Aorta (tissue), 5 donors: ENCODE measurements around the gene RUNX2. TPM values are rescaled to one million over a fixed set of nuclear protein-coding genes. Genes with fewer than 3 reads are reported as not detected.

Source experiments
- ATAC-seq: fragments of 200-7000 bp; cut with Tn5 transposase; one replicate; pipeline ENCODE4 v1.9.1; 2022; ENCODE audit warnings: moderate library complexity; ENCODE audit not compliant: low FRiP score
- DNase-seq, 2 donors: peaks; one replicate each; pipeline ENCODE4 v3.0.0-alpha.2; 2020
- H3K27ac ChIP-seq, 2 donors: one replicate each; pipeline ENCODE4 v1.5.1; 2013; ENCODE audit warnings: low read length in 2 of 2, mild to moderate bottlenecking in 2 of 2, moderate library complexity in 2 of 2, control low read depth in 1 of 2, inconsistent platforms in 1 of 2, low read depth in 1 of 2
- H3K27me3 ChIP-seq, 2 donors: one replicate each; pipeline ENCODE4 v1.6.1; 2013; ENCODE audit warnings: control low read depth in 1 of 2, low read length in 1 of 2, mild to moderate bottlenecking in 1 of 2, moderate library complexity in 1 of 2; ENCODE audit not compliant: insufficient read depth in 2 of 2, control insufficient read depth in 1 of 2
- H3K36me3 ChIP-seq, 2 donors: one replicate each; pipeline ENCODE4 v1.6.1; 2013; ENCODE audit warnings: control low read depth in 1 of 2, low read length in 1 of 2, mild to moderate bottlenecking in 1 of 2; ENCODE audit not compliant: insufficient read depth in 2 of 2, control insufficient read depth in 1 of 2
- H3K4me1 ChIP-seq, 2 donors: one replicate each; pipeline ENCODE4 v1.6.1; 2013; ENCODE audit warnings: low read length in 2 of 2, control low read depth in 1 of 2, mild to moderate bottlenecking in 1 of 2, moderate library complexity in 1 of 2; ENCODE audit not compliant: insufficient read depth in 2 of 2, control insufficient read depth in 1 of 2
- H3K4me3 ChIP-seq, 2 donors: one replicate each; pipeline ENCODE4 v1.5.1; 2013; ENCODE audit warnings: low read length in 2 of 2, control low read depth in 1 of 2, mild to moderate bottlenecking in 1 of 2
- H3K9me3 ChIP-seq: one replicate; pipeline ENCODE4 v1.6.1; 2013; ENCODE audit warnings: mild to moderate bottlenecking, low read length; ENCODE audit not compliant: control insufficient read depth
- WGBS, 2 donors: extraction: QIAGEN DNeasy Blood & Tissue Kit; methylation state at CpG; one replicate each; pipeline ENCODE4 v1.1.7; 2013; 5-methylcytosine and 5-hydroxymethylcytosine counted together
- intact Hi-C, 2 donors: fragments of 100-400 bp; cut with DNase I; formaldehyde crosslinking; loops; one replicate each; pipeline versions ENCODE4 v1.14.2 to v1.15.0; 2022
- polyA plus RNA-seq, 2 donors: library from polyadenylated mRNA; stranded (reverse); fragments of 200-250 nt; gene quantifications; one replicate each; pipeline ENCODE4 v1.2.3, GENCODE V29; 2013
- total RNA-seq, 2 donors: library from RNA; stranded (reverse); fragmentation: NEBNext Ultra II Directional; extraction: Animal tissue kit (Norgen Biotek cat#: 25700); gene quantifications; one replicate each; pipeline ENCODE4 v1.2.1, GENCODE V29; 2021
- donor health status: healthy with polysubstance abuse.
- donor health status: Bipolar disorder and iron deficiency.
- donor health status: DM: no; HTN: no; CAD: no.
- donor health status: DM: no; HTN: no; CAD: no.
- donor health status: DM: yes; HTN: yes; CAD: no.

RUNX2 gene
- total and polyA plus RNA-seq, 4 donors: 1.0 to 5.4 (median 1.9) TPM

DNA sequence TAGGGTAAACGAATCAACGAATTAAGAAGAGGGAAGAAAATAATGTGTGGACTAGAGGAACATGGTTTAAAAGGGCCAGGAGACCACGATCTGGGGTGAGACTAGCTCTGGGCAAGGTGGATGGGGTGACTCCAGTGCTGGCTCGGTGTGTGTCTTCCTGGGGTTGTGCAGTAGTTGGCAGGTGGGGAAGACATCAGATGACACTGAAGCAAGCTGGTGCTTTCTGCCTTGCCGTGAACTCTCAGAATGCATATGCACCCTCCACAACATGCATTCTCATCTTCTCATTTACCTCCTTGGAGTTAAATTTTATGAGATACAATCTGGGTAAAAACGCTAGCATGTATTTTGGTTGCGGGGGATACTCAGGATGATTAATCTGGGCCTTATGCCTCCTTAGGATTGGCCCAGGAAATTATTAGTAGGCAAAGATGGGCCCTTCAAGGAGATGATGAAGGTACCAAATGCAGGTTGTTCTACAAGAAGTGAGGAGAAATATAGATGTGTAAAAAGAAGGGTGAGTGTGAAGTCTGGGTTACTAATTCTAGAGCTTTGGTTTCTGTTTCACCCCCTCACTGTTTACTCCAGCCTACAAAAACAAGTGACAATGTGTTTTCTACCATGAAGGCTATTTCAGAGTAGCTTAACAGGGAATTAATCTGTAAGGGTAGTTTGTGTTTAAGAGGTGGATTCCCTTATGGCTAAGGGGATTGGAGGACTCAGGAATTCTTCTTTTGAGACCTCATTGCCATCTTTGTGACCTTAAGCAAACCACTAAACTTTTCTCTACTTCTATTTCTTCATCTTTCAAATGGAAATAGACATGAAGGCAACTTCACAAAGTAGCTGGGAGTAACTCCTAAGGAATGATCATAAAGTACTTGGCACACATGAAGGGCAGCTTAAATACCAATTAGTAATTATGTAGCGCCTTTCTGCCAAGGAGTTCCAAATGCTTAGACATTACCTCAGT, 120.6 kb downstream of the RUNX2 start:
- intact Hi-C loops: no loop called here
- H3K27ac ChIP-seq: no peak overlapping the region
- DNase-seq (no peak), ATAC-seq (no peak)
- no peaks in the 10 kb centered on the region for H3K27me3 ChIP-seq
- peaks cover 0 to 4% of the 10 kb centered on the region in 2 donors for H3K4me1 ChIP-seq
- 87 to 91% methylated on average over 8 of the region's 8 CpGs for WGBS, 2 donors
- no peak overlapping the region for H3K4me3 ChIP-seq
- no peaks in the 10 kb centered on the region for H3K9me3 ChIP-seq
- H3K36me3 ChIP-seq: no peaks in the 10 kb centered on the region

DNA sequence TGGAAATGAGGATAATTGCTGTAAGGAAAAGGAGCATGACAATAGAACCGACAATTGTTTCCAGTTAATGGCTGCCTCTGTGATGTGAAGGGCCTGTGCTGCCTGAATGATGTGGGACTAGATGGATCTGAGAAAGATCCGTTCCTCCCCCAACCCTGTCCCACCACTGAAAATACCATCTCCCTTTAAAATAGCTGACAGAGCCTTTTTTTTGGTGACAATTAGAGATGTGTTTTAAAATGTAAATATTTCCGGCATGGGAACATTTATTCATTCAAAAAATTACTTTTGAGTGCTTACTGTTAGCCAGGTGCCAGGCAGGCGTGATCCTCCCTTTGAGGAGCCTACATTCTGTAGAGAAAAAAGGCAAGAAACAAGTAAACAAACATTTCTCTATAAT, 122.0 kb downstream of the RUNX2 start:
- no peak for DNase-seq
- 92 to 93% methylated on average over 4 of the region's 4 CpGs for WGBS, 2 donors
- no peaks in the 10 kb centered on the region for H3K9me3 ChIP-seq
- no peaks in the 10 kb centered on the region for H3K27me3 ChIP-seq
- peaks cover 0 to 4% of the 10 kb centered on the region in 2 donors for H3K4me1 ChIP-seq
- ATAC-seq: no peak
- H3K36me3 ChIP-seq: no peaks in the 10 kb centered on the region
- intact Hi-C loops: no loop called here
- no peak overlapping the region for H3K4me3 ChIP-seq
- no peak overlapping the region for H3K27ac ChIP-seq

DNA sequence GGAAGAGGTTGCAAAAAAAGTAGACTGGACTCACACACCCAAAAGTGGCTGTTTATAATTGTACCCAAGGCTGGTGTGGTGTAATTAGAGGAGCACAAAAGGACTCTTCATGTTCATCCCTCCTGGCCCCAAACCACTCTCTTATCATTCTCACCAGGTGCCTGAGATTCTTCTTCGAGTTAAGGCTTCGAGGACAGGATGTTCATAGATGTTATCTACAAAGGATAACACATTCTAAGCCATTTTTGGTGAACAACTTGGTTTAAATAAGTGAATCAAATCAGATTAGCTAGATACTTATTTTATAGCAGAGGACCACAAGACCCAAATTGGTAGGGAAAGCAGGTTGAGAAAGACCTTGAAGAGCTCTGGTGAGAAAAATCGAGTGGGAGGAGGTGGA, 122.7 kb downstream of the RUNX2 start:
- DNase-seq: no peak
- no peak for ATAC-seq
- Histone ChIP-seq H3K4me3 (no peak overlapping the region), H3K9me3 (no peaks in the 10 kb centered on the region), H3K36me3 (no peaks in the 10 kb centered on the region), H3K4me1 (no peaks in the 10 kb centered on the region), H3K27ac (no peak overlapping the region), H3K27me3 (no peaks in the 10 kb centered on the region)
- intact Hi-C loops: no loop called here
- WGBS, 2 donors: 85 to 87% methylated on average over 3 of the region's 3 CpGs

DNA sequence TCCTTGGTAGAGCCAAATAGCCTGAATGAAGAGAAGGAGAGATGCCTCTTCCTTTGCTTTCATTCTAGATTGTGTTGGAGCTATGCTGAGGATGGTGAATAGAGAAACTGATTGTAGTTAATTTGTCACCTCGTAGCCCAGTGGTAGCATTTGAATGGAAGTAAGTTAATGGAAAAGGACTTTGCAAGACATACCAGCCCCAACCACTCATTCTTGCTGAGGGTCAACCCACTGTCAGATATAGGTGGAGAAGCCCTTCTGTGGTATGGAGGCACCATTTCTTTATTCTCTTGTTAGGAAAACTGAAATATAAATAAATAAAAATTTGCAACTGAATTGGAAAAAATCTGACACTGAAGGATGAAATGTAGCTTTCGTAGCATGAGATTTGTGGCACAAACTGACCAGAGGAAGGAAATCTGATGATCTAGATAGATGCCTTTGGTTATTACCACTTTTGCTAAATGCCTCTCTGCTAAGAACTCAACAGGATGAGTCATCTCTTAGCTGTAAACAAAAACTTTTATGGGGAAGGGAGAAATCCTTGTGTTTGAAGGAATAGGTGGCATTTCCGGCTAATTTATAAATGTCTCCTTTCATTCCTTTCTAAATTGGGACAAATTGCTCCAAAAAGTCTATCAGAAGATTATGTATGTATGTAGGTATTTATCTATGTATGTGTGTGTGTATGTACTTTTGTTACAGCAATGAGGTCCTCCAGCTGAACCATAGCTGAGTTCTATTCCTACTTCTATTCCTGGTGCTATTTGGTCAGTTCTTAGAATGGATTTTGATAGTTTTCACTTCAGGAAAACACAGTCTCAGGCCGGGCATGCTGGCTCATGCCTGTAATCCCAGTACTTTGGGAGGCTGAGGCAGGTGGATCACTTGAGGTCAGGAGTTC, 126.1 kb downstream of the RUNX2 start:
- intact Hi-C loops: no loop called here
- H3K27ac ChIP-seq: no peak overlapping the region

DNA sequence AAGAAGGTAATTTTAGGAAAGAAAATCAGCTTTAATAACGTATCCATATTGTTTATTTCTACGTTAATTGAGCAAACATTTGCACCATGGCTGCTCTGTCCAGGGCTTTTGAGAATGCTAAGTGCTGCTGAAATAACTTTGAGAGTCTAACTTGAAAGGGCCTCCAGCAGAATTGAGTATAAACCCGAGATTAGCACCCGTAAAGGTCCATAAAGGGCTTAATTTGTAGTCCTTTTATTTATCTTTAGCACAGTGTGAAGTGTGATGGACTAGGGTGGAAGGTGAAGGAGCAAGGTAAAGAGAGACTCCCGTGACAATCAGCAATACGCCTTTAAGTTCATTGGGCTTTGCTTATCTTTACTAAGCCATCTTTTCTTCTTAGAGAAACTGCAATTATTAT, 127.3 kb downstream of the RUNX2 start:
- intact Hi-C loops: no loop called here
- DNase-seq: no peak
- no peak overlapping the region for H3K4me3 ChIP-seq
- no peaks in the 10 kb centered on the region for H3K36me3 ChIP-seq
- ATAC-seq: no peak
- no peak overlapping the region for H3K27ac ChIP-seq
- no peaks in the 10 kb centered on the region for H3K4me1 ChIP-seq
- H3K27me3 ChIP-seq: no peaks in the 10 kb centered on the region
- 76 to 77% methylated on average over 6 of the region's 6 CpGs for WGBS, 2 donors
- H3K9me3 ChIP-seq: peaks cover 2% of the 10 kb centered on the region

More for the DNA sequence above, 126.1 kb downstream of the RUNX2 start:
- Histone ChIP-seq H3K27me3 (no peaks in the 10 kb centered on the region), H3K9me3 (no peaks in the 10 kb centered on the region), H3K4me3 (no peak overlapping the region), H3K4me1 (no peaks in the 10 kb centered on the region), H3K36me3 (no peaks in the 10 kb centered on the region)
- WGBS, 2 donors: 82 to 83% methylated on average over 4 of the region's 4 CpGs
- DNase-seq (no peak), ATAC-seq (no peak)

DNA sequence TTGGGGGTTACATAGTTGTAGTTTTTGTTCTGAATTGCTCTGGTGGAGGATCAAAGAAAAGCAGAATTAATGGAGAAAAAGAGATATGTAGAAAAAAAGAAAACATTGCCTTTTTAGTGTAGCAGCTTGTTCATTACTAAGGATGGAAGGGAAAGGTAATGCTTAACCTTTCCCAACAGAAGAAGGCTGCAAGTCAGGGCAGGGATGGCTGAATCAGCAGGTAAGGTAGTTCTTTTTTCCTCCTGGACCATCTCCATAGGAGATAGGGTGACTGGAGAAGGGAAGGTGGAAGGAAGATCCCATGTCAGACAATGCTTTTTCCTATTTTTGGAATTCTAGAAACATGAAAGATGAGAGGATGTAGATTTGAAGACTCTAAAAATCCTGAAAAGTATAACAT, 129.0 kb downstream of the RUNX2 start:
- ATAC-seq (no peak), DNase-seq (no peak)
- Histone ChIP-seq H3K27me3 (no peaks in the 10 kb centered on the region), H3K27ac (no peak overlapping the region), H3K36me3 (no peaks in the 10 kb centered on the region), H3K4me1 (no peaks in the 10 kb centered on the region), H3K4me3 (no peak overlapping the region), H3K9me3 (peaks cover 2% of the 10 kb centered on the region)
- intact Hi-C loops: no loop called here

DNA sequence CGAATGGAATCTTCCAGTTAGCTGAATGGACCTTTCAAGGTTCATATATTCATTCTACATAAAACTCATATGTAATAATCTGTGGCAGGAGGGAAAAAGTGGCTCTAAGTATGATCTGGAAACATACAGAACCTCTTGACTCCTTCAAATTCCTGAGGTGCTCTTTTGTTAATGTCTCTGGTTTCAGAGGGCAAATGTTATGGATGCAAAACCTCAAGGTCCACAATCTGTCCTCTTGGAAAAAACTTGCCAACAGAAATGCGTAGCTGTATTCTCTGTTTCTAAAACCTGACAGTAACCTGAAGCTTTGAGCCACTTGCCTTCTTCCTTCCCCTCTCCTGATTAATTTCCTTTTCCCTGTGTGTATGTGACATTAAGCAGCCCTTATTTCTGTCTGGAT, 130.5 kb downstream of the RUNX2 start:
- H3K27me3 ChIP-seq: no peaks in the 10 kb centered on the region
- intact Hi-C loops: no loop called here
- H3K9me3 ChIP-seq: peaks cover 2% of the 10 kb centered on the region
- 83 to 92% methylated on average over 2 of the region's 2 CpGs for WGBS, 2 donors
- no peaks in the 10 kb centered on the region for H3K4me1 ChIP-seq
- ATAC-seq (no peak), DNase-seq (no peak)
- H3K4me3 ChIP-seq: no peak overlapping the region
- H3K27ac ChIP-seq: no peak overlapping the region
- H3K36me3 ChIP-seq: no peaks in the 10 kb centered on the region

DNA sequence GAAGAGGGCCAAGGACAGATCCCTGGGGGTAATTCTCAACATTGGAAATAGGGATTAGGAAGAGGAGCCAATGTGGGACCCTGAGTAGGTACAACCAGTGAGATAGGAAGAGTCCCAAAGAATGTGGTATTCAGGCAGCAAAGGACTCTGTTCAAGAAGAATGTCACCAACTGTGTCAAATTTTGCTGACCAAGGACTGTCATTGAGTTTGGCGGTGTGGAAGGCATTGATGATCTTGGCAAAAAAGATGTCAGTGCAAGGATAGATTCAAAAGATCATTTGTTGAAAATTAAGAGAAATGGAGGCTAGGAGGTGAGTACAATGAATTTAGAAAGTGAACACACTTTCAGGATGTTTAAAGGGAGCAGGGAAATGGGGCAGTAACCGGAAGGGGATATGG, 132.0 kb downstream of the RUNX2 start:
- Histone ChIP-seq H3K4me1 (no peaks in the 10 kb centered on the region), H3K27ac (no peak overlapping the region), H3K36me3 (no peaks in the 10 kb centered on the region), H3K27me3 (no peaks in the 10 kb centered on the region), H3K4me3 (no peak overlapping the region), H3K9me3 (peaks cover 2% of the 10 kb centered on the region)
- 91 to 96% methylated on average over 2 of the region's 2 CpGs for WGBS, 2 donors
- no peak for ATAC-seq
- no peak for DNase-seq
- intact Hi-C loops: no loop called here
